GM19351 (cell line): ENCODE results near the gene UBTF.
A peak's percentile ranks its signal among the peaks of the same experiment; 100 is the strongest.

Experiments used
- ATAC-seq: cut with Tn5 transposase; IDR thresholded peaks from one replicate; pipeline ENCODE4 v1.9.1; 2021; ENCODE audit warnings: mild to moderate bottlenecking, moderate library complexity; ENCODE audit not compliant: unreplicated experiment

The UBTF gene

GRCh38 chr17:44214230-44214494, 5.3 kb downstream of the UBTF start:
- ATAC-seq, result no peak

DNA sequence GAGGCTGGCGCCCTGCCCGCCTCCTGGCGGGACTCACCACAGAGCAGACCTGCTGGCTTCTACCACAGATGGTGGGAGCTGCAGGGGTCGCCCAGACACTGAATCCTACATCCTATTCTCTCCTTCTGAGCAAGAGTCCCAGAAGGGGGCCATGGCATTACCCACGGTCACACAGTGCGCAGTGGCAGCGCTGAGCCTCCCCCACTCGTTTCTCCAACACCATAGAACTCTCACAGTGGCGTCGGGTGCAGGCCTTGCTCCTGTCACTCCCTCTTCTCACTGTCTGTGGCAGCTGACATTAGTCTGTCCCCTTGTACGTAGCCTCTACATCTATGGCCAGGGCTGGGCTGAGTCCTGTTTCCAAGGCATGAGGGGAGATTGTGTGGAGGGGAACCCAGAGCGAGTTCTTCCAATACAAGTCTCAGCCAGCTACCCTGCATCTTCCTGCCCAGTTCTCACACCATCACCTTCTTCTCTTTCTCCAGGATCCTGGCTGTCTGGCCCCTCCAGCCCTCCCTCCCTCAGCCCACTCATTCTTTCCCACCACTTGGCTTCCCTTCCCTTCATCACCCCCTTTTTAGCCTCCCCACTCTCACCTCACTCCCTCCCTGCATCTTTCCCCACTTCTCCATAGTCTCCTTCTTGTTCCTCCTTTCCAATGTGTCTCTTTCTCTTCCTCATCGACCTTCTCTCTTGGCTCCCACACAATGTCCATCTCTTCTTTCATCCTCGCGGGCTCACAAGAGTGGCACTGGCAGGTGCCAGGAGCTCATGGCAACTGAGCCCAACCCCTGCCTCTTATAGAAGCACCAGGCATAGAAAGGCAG, 5.9 kb downstream of the UBTF start:
- no peak for ATAC-seq

- ATAC-seq, result no peak
Observed at GRCh38 chr17:44212507-44213402, 6.7 kb downstream of the UBTF start.

DNA sequence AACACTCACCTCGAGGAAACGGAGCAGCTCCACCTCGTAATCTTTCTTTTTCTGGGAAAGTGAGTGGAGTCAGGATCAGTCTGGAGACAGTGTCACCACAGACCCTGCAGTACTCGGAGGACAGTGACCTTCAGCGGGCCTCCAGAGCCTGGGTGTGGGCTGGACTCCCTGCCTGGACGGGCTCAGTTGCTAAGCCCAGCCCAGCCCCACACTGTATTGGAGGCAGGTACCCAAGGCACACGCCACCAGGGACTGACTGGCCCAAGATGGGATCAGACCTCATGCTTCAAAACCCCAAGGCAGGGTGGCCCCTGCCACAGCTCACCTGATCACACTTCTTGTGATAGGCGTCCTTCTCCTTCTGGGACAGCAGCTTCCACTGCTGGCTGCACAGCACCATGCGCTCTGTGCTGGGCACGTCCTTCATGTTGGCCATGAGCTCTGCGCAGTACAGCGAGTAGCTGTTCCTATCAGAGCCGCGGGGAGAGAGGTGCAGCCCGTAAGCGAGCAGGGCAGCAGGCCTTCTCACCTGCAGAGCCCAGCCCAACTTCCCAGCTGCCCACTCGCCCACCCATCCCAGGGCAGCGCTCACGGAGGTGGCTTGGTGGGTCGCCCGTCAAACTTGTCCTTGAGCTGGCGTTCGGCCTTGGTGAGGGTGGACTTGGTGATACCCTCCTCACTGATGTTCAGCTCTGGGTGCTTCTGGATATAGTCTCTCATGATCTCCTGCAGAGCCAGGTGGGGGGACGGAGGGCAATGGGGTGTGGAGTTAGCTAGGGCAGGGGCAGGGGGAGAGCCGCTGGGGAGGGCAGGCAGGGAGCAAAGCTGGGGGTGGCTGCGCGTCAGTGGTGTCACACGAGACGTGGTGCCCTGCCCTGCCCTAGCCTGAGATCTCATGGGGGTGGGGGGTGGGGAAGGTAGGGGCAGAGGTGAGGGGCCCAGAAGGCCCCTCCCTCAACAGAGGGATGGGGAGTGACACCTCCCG, 7.9 kb downstream of the UBTF start:
- ATAC-seq, result no peak

- peak; percentile 77 for ATAC-seq
Observed at GRCh38 chr17:44210342-44211192, 8.9 kb downstream of the UBTF start.

DNA sequence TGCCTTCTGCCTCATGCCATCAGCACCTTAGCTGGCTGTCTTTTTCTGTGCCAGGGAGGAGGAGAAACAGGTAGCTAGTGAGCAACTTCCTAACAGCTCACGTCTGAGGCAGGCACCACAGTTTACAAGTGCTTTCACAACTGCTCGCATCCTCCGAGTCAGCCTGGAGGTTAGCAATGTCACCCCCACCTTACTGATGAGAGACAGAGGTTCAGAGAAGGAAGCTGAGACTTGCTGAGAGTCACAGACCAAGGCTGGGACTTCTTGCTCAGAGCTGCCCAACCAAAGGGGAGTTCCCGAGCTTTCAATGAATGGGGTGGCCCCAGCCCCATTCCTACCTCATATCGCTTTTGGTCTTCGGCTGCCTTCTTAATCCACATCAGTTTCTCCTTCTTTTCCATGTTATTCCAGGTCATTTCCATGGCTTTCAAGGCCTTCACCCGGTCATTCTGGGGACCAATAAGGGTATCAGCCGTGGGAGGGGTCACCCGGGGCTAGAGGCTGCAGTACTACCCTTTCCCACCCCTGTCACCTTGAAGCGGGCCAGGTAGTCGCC, 9.6 kb downstream of the UBTF start:
- no peak for ATAC-seq

GRCh38 chr17:44207743-44208142, 11.7 kb downstream of the UBTF start:
- no peak for ATAC-seq

- no peak for ATAC-seq
Observed at GRCh38 chr17:44207319-44207718, 12.2 kb downstream of the UBTF start.

- no peak for ATAC-seq
Observed at GRCh38 chr17:44206825-44207155, 12.7 kb downstream of the UBTF start.

- no peak for ATAC-seq
Observed at GRCh38 chr17:44205962-44206824, 13.3 kb downstream of the UBTF start.

DNA sequence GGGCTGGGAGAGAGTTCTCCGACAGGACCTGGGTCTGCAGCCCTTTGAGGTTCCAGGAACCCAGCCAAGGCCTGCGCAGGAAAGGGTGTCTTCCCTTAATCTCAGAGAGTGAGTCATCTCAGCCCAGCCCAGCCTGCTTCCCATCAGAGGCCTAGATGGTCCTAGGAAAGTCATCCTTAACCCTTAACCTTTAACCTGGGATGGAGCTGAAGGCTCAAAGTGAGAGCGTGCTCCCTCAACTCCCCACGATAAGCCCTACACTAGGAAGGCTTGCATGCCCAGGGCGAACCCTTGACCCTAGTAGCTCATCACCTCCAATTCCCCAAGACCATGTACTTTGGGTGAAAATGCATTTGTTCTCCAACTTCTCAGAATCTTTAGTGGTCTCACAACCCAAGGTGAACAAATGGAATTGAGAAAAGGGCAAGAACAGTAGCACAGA, 15.0 kb downstream of the UBTF start:
- no peak for ATAC-seq

DNA sequence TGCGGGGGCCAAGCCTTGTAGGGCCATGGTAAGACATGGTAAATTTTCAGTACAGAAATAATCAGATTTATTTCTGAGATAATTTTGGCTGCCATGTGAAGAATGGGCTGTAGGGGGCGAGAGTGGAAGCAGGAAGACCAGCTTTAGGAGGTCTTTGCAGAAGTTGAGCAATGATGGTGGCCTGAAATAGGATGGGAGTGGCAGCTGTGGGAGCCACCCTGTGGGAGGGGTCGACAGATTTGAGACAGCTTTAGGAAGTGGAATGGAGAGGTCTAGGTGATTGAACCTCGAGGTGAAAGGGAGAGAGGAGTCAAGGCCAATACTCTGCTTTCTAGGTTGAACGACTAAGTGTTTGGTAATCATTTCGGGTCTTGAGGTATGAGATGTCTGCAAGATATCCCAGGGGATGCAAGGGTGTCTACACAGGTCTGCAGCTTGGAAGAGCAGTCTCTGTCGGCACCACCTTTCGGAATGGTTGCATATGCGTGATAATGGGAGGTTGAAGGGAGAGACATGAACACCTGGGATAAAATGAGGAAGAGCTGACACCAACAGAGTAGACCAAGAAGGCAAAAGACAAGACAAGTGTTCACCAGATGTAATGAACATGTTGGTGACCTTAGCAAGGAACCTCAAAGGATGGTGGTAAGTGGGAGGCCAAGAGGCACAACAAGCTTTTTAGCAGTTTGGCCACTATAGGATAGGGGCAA, 15.6 kb downstream of the UBTF start:
- ATAC-seq, result no peak

GRCh38 chr17:44202756-44203155, 16.7 kb downstream of the UBTF start:
- no peak for ATAC-seq

- ATAC-seq, result peak; percentile 3
Observed at GRCh38 chr17:44200478-44201155, 18.9 kb downstream of the UBTF start.

DNA sequence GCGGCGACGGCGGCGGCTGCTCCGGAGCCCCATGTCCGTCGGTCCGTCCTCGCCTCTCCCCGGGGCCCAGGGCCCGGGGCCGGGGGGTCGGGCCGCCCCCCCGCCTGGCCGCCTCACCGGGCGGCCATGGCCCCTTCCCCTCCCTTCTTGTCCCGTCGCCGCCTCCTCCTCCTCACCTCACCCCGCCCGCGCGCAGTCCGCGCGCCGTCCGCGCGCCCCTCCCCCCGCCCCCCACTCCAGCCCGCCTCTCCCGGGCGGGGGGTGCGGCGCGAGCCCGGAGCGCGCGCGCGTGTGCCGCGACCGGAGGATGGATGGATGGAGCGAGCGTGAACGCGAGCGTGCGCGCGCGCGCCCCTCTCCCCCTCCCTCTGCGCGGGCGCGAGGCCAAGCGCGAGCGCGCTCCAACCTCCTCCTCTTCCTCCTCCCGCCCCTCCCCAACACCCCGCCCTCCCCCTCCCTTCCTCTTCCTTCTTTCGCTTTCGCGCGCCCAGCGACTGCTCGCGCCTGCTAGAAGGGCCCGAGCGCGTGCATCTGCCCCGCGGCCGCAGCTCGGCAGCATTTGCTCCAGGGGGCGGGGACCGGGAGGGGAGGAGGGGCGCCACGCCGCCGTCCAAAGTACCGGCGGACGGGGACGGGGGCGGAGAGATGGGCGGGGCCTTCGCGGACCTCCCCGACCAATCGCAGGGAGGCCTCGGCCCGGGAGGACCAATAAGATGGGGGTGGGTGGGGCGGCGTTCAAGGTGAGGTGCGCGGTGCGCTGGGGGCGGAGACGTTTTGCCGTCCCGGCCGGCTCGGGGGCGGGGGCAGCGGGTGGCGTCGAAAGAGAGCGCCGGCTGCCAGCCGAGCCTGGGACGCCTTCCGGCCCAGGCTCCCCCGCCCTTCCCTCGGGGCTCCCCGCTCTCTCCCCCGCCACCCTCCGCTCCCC, 19.7 kb downstream of the UBTF start, which contains the start of gene ATXN7L3:
Gene ATXN7L3, minus strand, starts transcription at position 332 of the 925 bp plus-strand sequence. CDS start 1,814 bp downstream, outside the sequence.
- peak; percentile 65 for ATAC-seq

GRCh38 chr17:44198721-44199552, 20.5 kb downstream of the UBTF start:
- peak; percentile 6 for ATAC-seq
